ENCODE data around the gene EMC8.

- TF ChIP-seq ESRRA (IDR thresholded peaks at IDR 0.05; ENCODE audit: low read length) (no peak), ATF2 (IDR thresholded peaks at IDR 0.05; ENCODE audit: low read length) (no peak), NFYA (IDR thresholded peaks at IDR 0.05; ENCODE audit: borderline replicate concordance, low read depth, low read length) (no peak), RFX5 (IDR thresholded peaks at IDR 0.05; ENCODE audit: low read depth, low read length) (no peak), IRF3 (IDR thresholded peaks at IDR 0.05) (no peak), BCLAF1 (IDR thresholded peaks at IDR 0.05) (no peak), CEBPZ (IDR thresholded peaks at IDR 0.05; ENCODE audit: low read depth, low read length) (no peak), ZSCAN29 (IDR thresholded peaks at IDR 0.05) (no peak)
- TF ChIP-seq, protein P1, sequence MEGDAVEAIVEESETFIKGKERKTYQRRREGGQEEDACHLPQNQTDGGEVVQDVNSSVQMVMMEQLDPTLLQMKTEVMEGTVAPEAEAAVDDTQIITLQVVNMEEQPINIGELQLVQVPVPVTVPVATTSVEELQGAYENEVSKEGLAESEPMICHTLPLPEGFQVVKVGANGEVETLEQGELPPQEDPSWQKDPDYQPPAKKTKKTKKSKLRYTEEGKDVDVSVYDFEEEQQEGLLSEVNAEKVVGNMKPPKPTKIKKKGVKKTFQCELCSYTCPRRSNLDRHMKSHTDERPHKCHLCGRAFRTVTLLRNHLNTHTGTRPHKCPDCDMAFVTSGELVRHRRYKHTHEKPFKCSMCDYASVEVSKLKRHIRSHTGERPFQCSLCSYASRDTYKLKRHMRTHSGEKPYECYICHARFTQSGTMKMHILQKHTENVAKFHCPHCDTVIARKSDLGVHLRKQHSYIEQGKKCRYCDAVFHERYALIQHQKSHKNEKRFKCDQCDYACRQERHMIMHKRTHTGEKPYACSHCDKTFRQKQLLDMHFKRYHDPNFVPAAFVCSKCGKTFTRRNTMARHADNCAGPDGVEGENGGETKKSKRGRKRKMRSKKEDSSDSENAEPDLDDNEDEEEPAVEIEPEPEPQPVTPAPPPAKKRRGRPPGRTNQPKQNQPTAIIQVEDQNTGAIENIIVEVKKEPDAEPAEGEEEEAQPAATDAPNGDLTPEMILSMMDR (IDR thresholded peaks at IDR 0.05 in 2 of 3, conservative IDR thresholded peaks at IDR 0.05 in 1 of 3; ENCODE audit: control insufficient read depth in 2 of 3, extremely low read depth in 1 of 3, insufficient read depth in 1 of 3, low read depth in 3 of 3, low read length in 3 of 3): no peak
Measured at GRCh38 chr16:85824161-85825135, 25.1 kb upstream of the EMC8 start.

All from GM12878 (cell line).